Right ventricle myocardium superior (tissue), 1 donor: ENCODE results near the gene BRCA1. TPM values are rescaled to one million over a fixed set of nuclear protein-coding genes. Genes with fewer than 3 reads are reported as not detected.

Experiments used
- ATAC-seq: fragments of 200-7000 bp; cut with Tn5 transposase; one replicate; pipeline ENCODE4 v1.9.1; 2020; ENCODE audit warnings: mild to moderate bottlenecking; ENCODE audit not compliant: poor library complexity
- DNase-seq: peaks from one replicate; pipeline ENCODE4 v3.0.0-alpha.2; 2020
- intact Hi-C: fragments of 100-400 bp; cut with DNase I; formaldehyde crosslinking; loops from one replicate; pipeline ENCODE4 v1.11.2; 2022
- total RNA-seq: library from RNA; stranded (reverse); fragmentation: NEBNext Ultra II Directional; extraction: Animal tissue kit (Norgen Biotek cat#: 25700); gene quantifications from one replicate; pipeline ENCODE4 v1.2.1, GENCODE V29; 2021
- donor health status: DM: no; HTN: yes; CAD: no; lungs with severe emphysema.

The BRCA1 gene
- total RNA-seq, 1 donor from 2014 or later, result 7.3 TPM

- DNase-seq, result no peak
- intact Hi-C loops, result no loop called here
- no peak for ATAC-seq
Observed at GRCh38 chr17:43033948-43034881, 90.9 kb downstream of the BRCA1 start.

GRCh38 chr17:43031666-43032065 is 93.5 kb downstream of the BRCA1 start:
- DNase-seq (no peak), ATAC-seq (no peak)
- intact Hi-C loops, result no loop called here

- intact Hi-C loops, result no loop called here
- ATAC-seq, result peak; percentile 10
- DNase-seq, result no peak
Observed at GRCh38 chr17:43030137-43030767, 94.9 kb downstream of the BRCA1 start.

- ATAC-seq, result no peak
- intact Hi-C loops, result loop anchor here (10.0 kb wide), 1 partner anchor 96 kb away; the partner anchor contains the start of gene BRCA1
- no peak for DNase-seq
Observed at GRCh38 chr17:43028221-43028861, 96.8 kb downstream of the BRCA1 start.

GRCh38 chr17:43027091-43028032 is 97.8 kb downstream of the BRCA1 start:
- DNase-seq (no peak), ATAC-seq (no peak)
- intact Hi-C loops, result loop anchor here (10.0 kb wide), 1 partner anchor 97 kb away; the partner anchor contains the start of gene BRCA1

GRCh38 chr17:43026595-43026994 is 98.6 kb downstream of the BRCA1 start:
- no peak for ATAC-seq
- intact Hi-C loops, result loop anchor here (10.0 kb wide), 1 partner anchor 98 kb away; the partner anchor contains the start of gene BRCA1

GRCh38 chr17:43025766-43026537 is 99.2 kb downstream of the BRCA1 start:
- intact Hi-C loops, result loop anchor here (10.0 kb wide), 1 partner anchor 99 kb away; the partner anchor contains the start of gene BRCA1
- DNase-seq (no peak), ATAC-seq (no peak)

More at GRCh38 chr17:43026595-43026994, 98.6 kb downstream of the BRCA1 start:
- DNase-seq, result no peak

GRCh38 chr17:43025290-43025657 is 99.9 kb downstream of the BRCA1 start:
- no peak for ATAC-seq
- DNase-seq, result no peak
- intact Hi-C loops, result loop anchor here (10.0 kb wide), 1 partner anchor 100 kb away; the partner anchor contains the start of gene BRCA1

- peak; percentile 90 for DNase-seq
- intact Hi-C loops, result loop anchor here (10.0 kb wide), 1 partner anchor 100 kb away; the partner anchor contains the start of gene BRCA1
- peak; percentile 71 for ATAC-seq
Observed at GRCh38 chr17:43024407-43025289, 100.5 kb downstream of the BRCA1 start, which contains the start of gene RND2. Gene RND2, plus strand, starts transcription at chr17:43025231. Its CDS starts 117 bp downstream, at chr17:43025348.

- peak; percentile 89 for ATAC-seq
- intact Hi-C loops, result loop anchor here (10.0 kb wide), 1 partner anchor 103 kb away; the partner anchor contains the start of gene BRCA1
- peak; percentile 90 for DNase-seq
Observed at GRCh38 chr17:43021741-43022512, 103.2 kb downstream of the BRCA1 start, which contains the start of gene VAT1. Gene VAT1, minus strand, starts transcription at chr17:43022385. Its CDS starts 63 bp downstream, at chr17:43022322.

- ATAC-seq (peak; percentile 34), DNase-seq (peak; percentile 80)
- intact Hi-C loops, result loop anchor here (10.0 kb wide), 1 partner anchor 104 kb away; the partner anchor contains the start of gene BRCA1
Observed at GRCh38 chr17:43020789-43021740, 104.1 kb downstream of the BRCA1 start.

GRCh38 chr17:43020030-43020621 is 105.0 kb downstream of the BRCA1 start:
- intact Hi-C loops, result loop anchor here (10.0 kb wide), 1 partner anchor 105 kb away; the partner anchor contains the start of gene BRCA1
- DNase-seq (no peak), ATAC-seq (no peak)

GRCh38 chr17:43019418-43019817 is 105.7 kb downstream of the BRCA1 start:
- intact Hi-C loops, result no loop called here
- DNase-seq (no peak), ATAC-seq (no peak)

GRCh38 chr17:43018932-43019331 is 106.2 kb downstream of the BRCA1 start:
- ATAC-seq (no peak), DNase-seq (no peak)
- intact Hi-C loops, result no loop called here
